H1 (cell line): ENCODE results near the gene NLGN4X. TPM values are rescaled to one million over a fixed set of nuclear protein-coding genes. Genes with fewer than 3 reads are reported as not detected.

Experiments used
- ATF3 ChIP-seq: IDR thresholded peaks from 2 replicates; pipeline ENCODE4 v1.6.1; 2011; ENCODE audit warnings: low read depth, mild to moderate bottlenecking, low read length; ENCODE audit not compliant: insufficient read depth
- BCL11A ChIP-seq, 2 experiments: IDR thresholded peaks; one replicate each; pipeline ENCODE4 v1.6.1; 2011; ENCODE audit warnings: low read depth in 2 of 2, low read length in 2 of 2, mild to moderate bottlenecking in 2 of 2
- BRCA1 ChIP-seq: IDR thresholded peaks from 2 replicates; pipeline ENCODE4 v1.6.1; 2012; ENCODE audit warnings: low read depth, low read length, improper control_type of control experiment
- CBX8 ChIP-seq: fragments of 300-800, 300-1000 bp; sonication (generic); IDR thresholded peaks from 2 replicates; pipeline ENCODE4 v1.7.1; 2016; ENCODE audit warnings: low read depth, low read length, borderline replicate concordance
- CREB1 ChIP-seq: IDR thresholded peaks from 2 replicates; pipeline ENCODE4 v1.6.1; 2012; ENCODE audit warnings: inconsistent platforms
- CTCF ChIP-seq, 3 experiments: IDR thresholded peaks; 1 replicate in 2 of 3; 2 replicates in 1 of 3; pipeline versions ENCODE4 v1.5.1 to v1.6.1; 2011; ENCODE audit warnings: low read length in 3 of 3, mild to moderate bottlenecking in 3 of 3, inconsistent platforms in 2 of 3, low read depth in 1 of 3, moderate library complexity in 1 of 3; ENCODE audit not compliant: insufficient read depth in 1 of 3; ENCODE audit errors: control extremely low read depth in 1 of 3
- EP300 ChIP-seq, 2 experiments: IDR thresholded peaks; 1 replicate in 1 of 2; 2 replicates in 1 of 2; pipeline ENCODE4 v1.6.1; 2011 to 2012; ENCODE audit warnings: low read depth in 2 of 2, low read length in 2 of 2, mild to moderate bottlenecking in 2 of 2, borderline replicate concordance in 1 of 2, inconsistent platforms in 1 of 2, moderate library complexity in 1 of 2
- HDAC2 ChIP-seq, 2 experiments: fragments of 300-600 bp in 1 of 2; sonication (generic) in 1 of 2; IDR thresholded peaks; 2 replicates each; pipeline ENCODE4 v1.6.1; 2011 to 2012; ENCODE audit warnings: low read depth in 2 of 2, low read length in 2 of 2, mild to moderate bottlenecking in 2 of 2, moderate library complexity in 2 of 2, borderline replicate concordance in 1 of 2, inconsistent platforms in 1 of 2
- JUN ChIP-seq: IDR thresholded peaks from 2 replicates; pipeline ENCODE4 v1.6.1; 2011; ENCODE audit warnings: low read depth, mild to moderate bottlenecking, improper control_type of control experiment, low read length
- JUND ChIP-seq: IDR thresholded peaks from 2 replicates; pipeline ENCODE4 v1.6.1; 2011; ENCODE audit warnings: mild to moderate bottlenecking, improper control_type of control experiment, low read length
- KDM1A ChIP-seq: fragments of 200-600, 300-600 bp; sonication (generic); IDR thresholded peaks from 2 replicates; pipeline ENCODE4 v1.7.1; 2016; ENCODE audit warnings: mild to moderate bottlenecking, low read length, borderline replicate concordance
- KDM5A ChIP-seq: fragments of 200-600 bp; IDR thresholded peaks from 2 replicates; pipeline ENCODE4 v1.7.1; 2012; ENCODE audit warnings: mild to moderate bottlenecking, low read length, inconsistent platforms, mixed read lengths
- MAFK ChIP-seq: IDR thresholded peaks from 2 replicates; pipeline ENCODE4 v1.6.1; 2012; ENCODE audit warnings: low read depth, mild to moderate bottlenecking, improper control_type of control experiment, low read length
- NANOG ChIP-seq: IDR thresholded peaks from 2 replicates; pipeline ENCODE4 v1.6.1; 2011; ENCODE audit warnings: low read length, low read depth, mild to moderate bottlenecking, inconsistent platforms; ENCODE audit not compliant: insufficient read depth, poor library complexity, severe bottlenecking
- RFX5 ChIP-seq: IDR thresholded peaks from 2 replicates; pipeline ENCODE4 v1.6.1; 2011; ENCODE audit warnings: low read depth, low read length, improper control_type of control experiment, borderline replicate concordance
- SIX5 ChIP-seq: IDR thresholded peaks from 2 replicates; pipeline ENCODE4 v1.6.1; 2011; ENCODE audit warnings: mild to moderate bottlenecking, low read depth, low read length
- SP2 ChIP-seq: IDR thresholded peaks from 2 replicates; pipeline ENCODE4 v1.6.1; 2012; ENCODE audit warnings: mild to moderate bottlenecking, low read length, inconsistent platforms
- SP4 ChIP-seq: IDR thresholded peaks from 2 replicates; pipeline ENCODE4 v1.6.1; 2012; ENCODE audit warnings: low read length, inconsistent platforms
- SRF ChIP-seq: IDR thresholded peaks from 2 replicates; pipeline ENCODE4 v1.6.1; 2011; ENCODE audit warnings: mild to moderate bottlenecking, low read depth, low read length, moderate library complexity
- TBP ChIP-seq: IDR thresholded peaks from 2 replicates; pipeline ENCODE4 v1.6.1; 2011; ENCODE audit warnings: low read depth, low read length, improper control_type of control experiment
- USF2 ChIP-seq: IDR thresholded peaks from 2 replicates; pipeline ENCODE4 v1.6.1; 2011; ENCODE audit warnings: low read length, improper control_type of control experiment
- polyA plus RNA-seq, 7 experiments: library from polyadenylated mRNA; depleted of rRNA in 3 of 7; stranded (reverse) in 5 of 7; unstranded in 2 of 7; fragments of >200 nt in 5 of 7; fragments of 200-250 nt in 2 of 7; gene quantifications; 1 replicate in 5 of 7; 2 replicates in 1 of 7; 4 replicates in 1 of 7; pipeline versions ENCODE4 v1.2.1 to v1.2.3, GENCODE V29; 2011 to 2013; ENCODE audit warnings: missing spikeins in 2 of 7, mixed read lengths in 2 of 7
- total RNA-seq: library from RNA; stranded (reverse); fragmentation: NEBNext Ultra II Directional; extraction: Animal tissue kit (Norgen Biotek cat#: 25700); gene quantifications from 2 replicates; pipeline ENCODE4 v1.2.1, GENCODE V29; 2021
- TF ChIP-seq, protein P1 (sequence below): IDR thresholded peaks from 2 replicates; pipeline ENCODE4 v1.6.1; 2012; ENCODE audit warnings: inconsistent platforms

Gene NLGN4X
- total and polyA plus RNA-seq, 2 of the 8 experiments (the other 6 are each of a cell fraction or from before 2014, with no cell fraction given), result 104 to 124 TPM

- no peak for TF ChIP-seq SRF
- no peak for TF ChIP-seq USF2
- no peak for TF ChIP-seq KDM5A
- no peak for TF ChIP-seq RFX5
- no peak for TF ChIP-seq SP4
- no peak for TF ChIP-seq CREB1
- no peak for TF ChIP-seq JUN
- TF ChIP-seq, protein P1, sequence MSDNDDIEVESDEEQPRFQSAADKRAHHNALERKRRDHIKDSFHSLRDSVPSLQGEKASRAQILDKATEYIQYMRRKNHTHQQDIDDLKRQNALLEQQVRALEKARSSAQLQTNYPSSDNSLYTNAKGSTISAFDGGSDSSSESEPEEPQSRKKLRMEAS, result peak; percentile 53; the same call in 1 of the 2 replicates
- no peak for TF ChIP-seq CBX8
- no peak for TF ChIP-seq JUND
- no peak for TF ChIP-seq KDM1A
- TF ChIP-seq SP2, result no peak
- TF ChIP-seq NANOG, result no peak
- TF ChIP-seq EP300 (IDR thresholded peaks at IDR 0.05; ENCODE audit: borderline replicate concordance in 1 of 2, low read depth in 2 of 2, low read length in 2 of 2), result no peak
- TF ChIP-seq BRCA1, result no peak
- no peak for TF ChIP-seq BCL11A (IDR thresholded peaks at IDR 0.05; ENCODE audit: low read depth in 2 of 2, low read length in 2 of 2)
- no peak for TF ChIP-seq HDAC2 (IDR thresholded peaks at IDR 0.05; ENCODE audit: borderline replicate concordance in 1 of 2, low read depth in 2 of 2, low read length in 2 of 2)
- TF ChIP-seq CTCF (IDR thresholded peaks at IDR 0.05; ENCODE audit: control extremely low read depth in 1 of 3, insufficient read depth in 1 of 3, low read depth in 1 of 3, low read length in 3 of 3), result no peak
- TF ChIP-seq MAFK, result no peak
- no peak for TF ChIP-seq ATF3
- peak; percentile 52; the same call in 1 of the 2 replicates for TF ChIP-seq TBP
- TF ChIP-seq SIX5, result no peak
Measured at GRCh38 chrX:6228720-6229119, at the start of gene NLGN4X (continued).
